ENCODE measurements around the gene NTN3.
"Not testable (repeated sequence)": the region's sequence is repeated elsewhere in the genome, so short reads cannot be mapped to it uniquely, and the experiment has no call there.

The NTN3 gene

GRCh38 chr16:2432286-2432685 lies 38.8 kb upstream of the NTN3 start:
- Histone ChIP-seq H3K9me3 (no peaks in the 10 kb centered on the region), H3K4me1 (peaks cover 17% of the 10 kb centered on the region), H3K4me3 (no peak overlapping the region), H3K36me3 (replicated peaks) (peaks cover 73% of the 10 kb centered on the region), H3K27me3 (ENCODE audit: low read depth) (no peaks in the 10 kb centered on the region)
- DNase-seq (ENCODE audit: low spot score in 2 of 2): no peak
- in situ Hi-C loops (cut with MboI; ENCODE audit: low sequenced_read_pairs): no loop called here

- H3K27me3 ChIP-seq (ENCODE audit: low read depth): no peaks in the 10 kb centered on the region
- DNase-seq (ENCODE audit: low spot score in 2 of 2): no peak
- H3K4me3 ChIP-seq: no peak overlapping the region
- in situ Hi-C loops (cut with MboI; ENCODE audit: low sequenced_read_pairs): no loop called here
- H3K9me3 ChIP-seq: no peaks in the 10 kb centered on the region
- peaks cover 79% of the 10 kb centered on the region for H3K36me3 ChIP-seq (replicated peaks)
- H3K4me1 ChIP-seq: peaks cover 17% of the 10 kb centered on the region
Observed at GRCh38 chr16:2432801-2433505, 38.1 kb upstream of the NTN3 start.

GRCh38 chr16:2435236-2435635 lies 35.9 kb upstream of the NTN3 start:
- H3K27me3 ChIP-seq (ENCODE audit: low read depth); H3K4me1 ChIP-seq; H3K9me3 ChIP-seq; H3K4me3 ChIP-seq; DNase-seq (ENCODE audit: low spot score in 2 of 2); in situ Hi-C loops (cut with MboI; ENCODE audit: low sequenced_read_pairs): not testable (repeated sequence)
- H3K36me3 ChIP-seq (replicated peaks): peaks cover 97% of the 10 kb centered on the region

- in situ Hi-C loops (cut with MboI; ENCODE audit: low sequenced_read_pairs): no loop called here
- Histone ChIP-seq H3K4me3 (no peak overlapping the region), H3K9me3 (no peaks in the 10 kb centered on the region), H3K36me3 (replicated peaks) (peaks cover 96% of the 10 kb centered on the region), H3K4me1 (peaks cover 3% of the 10 kb centered on the region; the same call in 1 of the 2 replicates), H3K27me3 (ENCODE audit: low read depth) (no peaks in the 10 kb centered on the region)
- DNase-seq (ENCODE audit: low spot score in 2 of 2): no peak
Observed at GRCh38 chr16:2436110-2436509, 35.0 kb upstream of the NTN3 start.

GRCh38 chr16:2437032-2437790 lies 33.9 kb upstream of the NTN3 start:
- Histone ChIP-seq H3K4me3 (no peak overlapping the region), H3K9me3 (no peaks in the 10 kb centered on the region), H3K27me3 (ENCODE audit: low read depth) (no peaks in the 10 kb centered on the region), H3K4me1 (no peaks in the 10 kb centered on the region), H3K36me3 (replicated peaks) (peaks cover 90% of the 10 kb centered on the region)
- in situ Hi-C loops (cut with MboI; ENCODE audit: low sequenced_read_pairs): no loop called here
- DNase-seq (ENCODE audit: low spot score in 2 of 2): no peak

- H3K36me3 ChIP-seq (replicated peaks): peaks cover 82% of the 10 kb centered on the region
- in situ Hi-C loops (cut with MboI; ENCODE audit: low sequenced_read_pairs): no loop called here
- no peak for DNase-seq (ENCODE audit: low spot score in 2 of 2)
- H3K4me1 ChIP-seq: no peaks in the 10 kb centered on the region
- H3K9me3 ChIP-seq: no peaks in the 10 kb centered on the region
- no peak overlapping the region for H3K4me3 ChIP-seq
- H3K27me3 ChIP-seq (ENCODE audit: low read depth): no peaks in the 10 kb centered on the region
Observed at GRCh38 chr16:2438121-2438520, 33.0 kb upstream of the NTN3 start.

- Histone ChIP-seq H3K9me3 (no peaks in the 10 kb centered on the region), H3K27me3 (ENCODE audit: low read depth) (no peaks in the 10 kb centered on the region), H3K36me3 (replicated peaks) (peaks cover 80% of the 10 kb centered on the region), H3K4me1 (no peaks in the 10 kb centered on the region), H3K4me3 (no peak overlapping the region)
- no peak for DNase-seq (ENCODE audit: low spot score in 2 of 2)
- in situ Hi-C loops (cut with MboI; ENCODE audit: low sequenced_read_pairs): no loop called here
Observed at GRCh38 chr16:2439598-2439997, 31.5 kb upstream of the NTN3 start.

- H3K36me3 ChIP-seq (replicated peaks): peaks cover 80% of the 10 kb centered on the region
- DNase-seq (ENCODE audit: low spot score in 2 of 2); H3K9me3 ChIP-seq; in situ Hi-C loops (cut with MboI; ENCODE audit: low sequenced_read_pairs); H3K27me3 ChIP-seq (ENCODE audit: low read depth); H3K4me3 ChIP-seq; H3K4me1 ChIP-seq: not testable (repeated sequence)
Observed at GRCh38 chr16:2441143-2441804, 29.8 kb upstream of the NTN3 start.

- DNase-seq (ENCODE audit: low spot score in 2 of 2): no peak
- Histone ChIP-seq H3K36me3 (replicated peaks) (peaks cover 79% of the 10 kb centered on the region), H3K4me1 (no peaks in the 10 kb centered on the region), H3K27me3 (ENCODE audit: low read depth) (no peaks in the 10 kb centered on the region), H3K9me3 (no peaks in the 10 kb centered on the region), H3K4me3 (no peak overlapping the region)
- in situ Hi-C loops (cut with MboI; ENCODE audit: low sequenced_read_pairs): no loop called here
Observed at GRCh38 chr16:2443555-2443954, 27.5 kb upstream of the NTN3 start.

- no peaks in the 10 kb centered on the region for H3K4me1 ChIP-seq
- in situ Hi-C loops (cut with MboI; ENCODE audit: low sequenced_read_pairs): no loop called here
- H3K4me3 ChIP-seq: no peak overlapping the region
- no peak for DNase-seq (ENCODE audit: low spot score in 2 of 2)
- H3K9me3 ChIP-seq: no peaks in the 10 kb centered on the region
- H3K36me3 ChIP-seq (replicated peaks): peaks cover 90% of the 10 kb centered on the region
- H3K27me3 ChIP-seq (ENCODE audit: low read depth): no peaks in the 10 kb centered on the region
Observed at GRCh38 chr16:2447920-2448583, 23.0 kb upstream of the NTN3 start.

GRCh38 chr16:2449118-2449517 lies 22.0 kb upstream of the NTN3 start:
- in situ Hi-C loops (cut with MboI; ENCODE audit: low sequenced_read_pairs): no loop called here
- H3K36me3 ChIP-seq (replicated peaks): peaks cover 90% of the 10 kb centered on the region
- DNase-seq (ENCODE audit: low spot score in 2 of 2): no peak
- H3K9me3 ChIP-seq: no peaks in the 10 kb centered on the region
- H3K4me1 ChIP-seq: no peaks in the 10 kb centered on the region
- no peak overlapping the region for H3K4me3 ChIP-seq
- no peaks in the 10 kb centered on the region for H3K27me3 ChIP-seq (ENCODE audit: low read depth)

GRCh38 chr16:2450535-2450934 lies 20.6 kb upstream of the NTN3 start:
- H3K27me3 ChIP-seq (ENCODE audit: low read depth): no peaks in the 10 kb centered on the region
- no peak for DNase-seq (ENCODE audit: low spot score in 2 of 2)
- H3K4me1 ChIP-seq: no peaks in the 10 kb centered on the region
- H3K9me3 ChIP-seq: no peaks in the 10 kb centered on the region
- in situ Hi-C loops (cut with MboI; ENCODE audit: low sequenced_read_pairs): no loop called here
- peaks cover 90% of the 10 kb centered on the region for H3K36me3 ChIP-seq (replicated peaks)
- H3K4me3 ChIP-seq: no peak overlapping the region

- DNase-seq (ENCODE audit: low spot score in 2 of 2): no peak
- no peaks in the 10 kb centered on the region for H3K4me1 ChIP-seq
- no peak overlapping the region for H3K4me3 ChIP-seq
- H3K36me3 ChIP-seq (replicated peaks): peaks cover 91% of the 10 kb centered on the region
- H3K9me3 ChIP-seq: no peaks in the 10 kb centered on the region
- H3K27me3 ChIP-seq (ENCODE audit: low read depth): no peaks in the 10 kb centered on the region
- in situ Hi-C loops (cut with MboI; ENCODE audit: low sequenced_read_pairs): no loop called here
Observed at GRCh38 chr16:2450975-2451381, 20.1 kb upstream of the NTN3 start.
